Measurements from ENCODE around the gene MYO3B. TPM values are rescaled to one million over a fixed set of nuclear protein-coding genes. Genes with fewer than 3 reads are reported as not detected.

MYO3B gene
- total RNA-seq, 1 donor from 2014 or later = not detected

- Histone ChIP-seq H3K36me3 (no peaks in the 10 kb centered on the region), H3K9me3 (no peaks in the 10 kb centered on the region), H3K4me3 (no peak overlapping the region), H3K27ac (no peak overlapping the region), H3K27me3 (ENCODE audit: low read depth) (peaks cover 4% of the 10 kb centered on the region), H3K4me1 (no peaks in the 10 kb centered on the region)
- intact Hi-C loops (cut with DNase I) = no loop called here
- ATAC-seq (no peak), DNase-seq (no peak)
- no peak for TF ChIP-seq CTCF (IDR thresholded peaks at IDR 0.05)
Observed at GRCh38 chr2:170354855-170355780, 177.2 kb downstream of the MYO3B start.

DNA sequence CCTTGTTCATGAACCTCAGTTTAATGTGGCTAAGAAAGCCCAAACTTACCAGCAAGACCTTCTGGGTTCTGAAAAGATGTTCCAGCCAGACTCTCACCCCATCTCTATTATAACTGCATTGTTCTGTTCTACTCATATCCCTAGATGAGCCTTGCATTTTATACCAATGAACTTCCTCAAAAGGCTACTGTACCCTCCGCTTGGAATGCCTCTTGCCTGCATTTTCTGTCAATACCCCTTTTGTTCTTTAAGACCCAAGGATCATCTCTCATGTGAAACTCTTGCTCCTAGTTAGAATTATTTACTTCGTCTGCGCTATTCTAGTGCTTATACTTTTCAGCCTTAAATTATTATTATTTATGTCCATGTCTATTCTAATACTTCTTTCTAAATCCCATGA is 181.5 kb downstream of the MYO3B start:
- H3K27ac ChIP-seq = no peak overlapping the region
- no peak for DNase-seq
- intact Hi-C loops (cut with DNase I) = no loop called here
- no peaks in the 10 kb centered on the region for H3K36me3 ChIP-seq
- no peak for TF ChIP-seq CTCF (IDR thresholded peaks at IDR 0.05)
- no peak overlapping the region for H3K4me3 ChIP-seq
- peaks cover 5% of the 10 kb centered on the region for H3K27me3 ChIP-seq (ENCODE audit: low read depth)
- ATAC-seq = no peak
- no peaks in the 10 kb centered on the region for H3K9me3 ChIP-seq
- no peaks in the 10 kb centered on the region for H3K4me1 ChIP-seq

DNA sequence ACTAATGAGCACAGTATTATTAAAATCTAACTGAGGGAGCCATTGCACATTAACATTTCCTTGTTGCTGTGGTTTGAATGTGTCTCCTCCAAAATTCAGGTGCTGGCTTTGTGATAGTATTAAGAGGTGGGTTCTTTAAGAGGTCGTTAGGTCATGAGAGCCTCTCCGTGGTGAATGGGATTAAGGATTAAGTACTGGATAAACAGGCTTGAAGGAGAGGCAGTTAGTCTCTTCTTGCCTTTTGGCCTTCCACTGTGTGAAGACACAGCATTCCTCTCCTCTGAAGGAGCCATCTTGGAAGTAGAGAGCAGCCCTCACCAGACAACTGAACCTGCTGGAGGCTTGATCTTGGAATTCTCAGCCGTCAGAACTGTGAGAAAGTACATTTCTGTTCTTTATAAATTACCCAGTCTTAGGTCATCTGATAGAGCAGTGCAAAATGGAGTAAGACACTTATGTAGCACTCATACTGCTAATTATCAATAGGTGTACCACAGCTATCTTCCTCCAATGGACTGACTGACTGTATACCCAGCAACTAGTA is 182.7 kb downstream of the MYO3B start:
- Histone ChIP-seq H3K27me3 (ENCODE audit: low read depth) (peaks cover 6% of the 10 kb centered on the region), H3K27ac (no peak overlapping the region), H3K4me1 (no peaks in the 10 kb centered on the region), H3K4me3 (no peak overlapping the region), H3K9me3 (no peaks in the 10 kb centered on the region), H3K36me3 (no peaks in the 10 kb centered on the region)
- DNase-seq (no peak), ATAC-seq (no peak)
- no peak for TF ChIP-seq CTCF (IDR thresholded peaks at IDR 0.05)
- intact Hi-C loops (cut with DNase I) = no loop called here

DNA sequence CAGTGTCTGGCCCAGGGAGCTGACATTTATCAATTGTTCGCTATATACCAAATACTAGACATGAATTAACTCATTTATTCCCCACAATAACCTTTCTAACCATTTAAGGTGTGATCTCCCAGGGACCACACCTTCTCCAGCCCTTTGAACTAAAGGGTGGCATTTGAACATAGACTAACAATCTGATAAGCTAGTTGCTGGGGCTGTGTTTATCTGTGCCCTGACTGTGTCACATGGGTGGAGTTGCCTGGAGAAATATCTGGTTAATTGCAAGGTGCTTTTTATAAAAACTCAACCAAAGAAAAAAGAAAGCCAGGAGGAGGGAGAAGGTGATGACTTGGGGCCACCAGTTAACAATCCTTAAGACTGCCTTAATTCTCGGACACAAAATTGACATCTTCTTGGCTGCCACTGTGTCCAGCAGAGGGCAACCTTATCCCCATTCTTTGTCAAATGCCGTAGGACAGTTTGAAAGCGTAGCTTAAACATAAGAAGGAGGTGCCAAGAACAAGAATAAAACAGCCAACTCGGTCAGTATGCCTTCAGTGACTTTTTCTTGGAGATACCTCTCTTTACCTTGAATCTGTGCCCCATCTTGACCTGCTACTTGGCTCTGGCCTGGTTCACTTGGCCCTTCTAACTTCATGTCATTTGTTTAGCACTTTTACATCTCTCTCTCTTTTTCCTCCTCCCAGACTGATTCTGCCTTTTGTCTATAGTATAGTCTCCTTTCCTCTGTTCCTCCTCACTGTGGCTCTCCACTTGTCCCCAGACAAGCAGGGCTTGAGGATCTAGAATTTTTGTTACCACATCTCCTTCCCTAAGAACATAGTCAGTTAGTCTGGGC is 183.4 kb downstream of the MYO3B start:
- TF ChIP-seq CTCF (IDR thresholded peaks at IDR 0.05) = peak; percentile 70
- ATAC-seq = peak; percentile 76 to 80
- no peaks in the 10 kb centered on the region for H3K9me3 ChIP-seq
- H3K27me3 ChIP-seq (ENCODE audit: low read depth) = peaks cover 9% of the 10 kb centered on the region
- no peak overlapping the region for H3K27ac ChIP-seq
- no peaks in the 10 kb centered on the region for H3K4me1 ChIP-seq
- intact Hi-C loops (cut with DNase I) = no loop called here
- no peak overlapping the region for H3K4me3 ChIP-seq
- no peak for DNase-seq
- no peaks in the 10 kb centered on the region for H3K36me3 ChIP-seq

- no peak for TF ChIP-seq CTCF (IDR thresholded peaks at IDR 0.05)
- Histone ChIP-seq H3K9me3 (no peaks in the 10 kb centered on the region), H3K27me3 (ENCODE audit: low read depth) (peaks cover 18% of the 10 kb centered on the region), H3K4me1 (no peaks in the 10 kb centered on the region), H3K36me3 (no peaks in the 10 kb centered on the region), H3K27ac (no peak overlapping the region), H3K4me3 (no peak overlapping the region)
- ATAC-seq (no peak), DNase-seq (no peak)
- intact Hi-C loops (cut with DNase I) = no loop called here
Observed at GRCh38 chr2:170362313-170362870, 184.4 kb downstream of the MYO3B start.

Data from lower lobe of right lung (tissue), 2 donors.